Measurements from ENCODE around the gene COL4A2.

GRCh38 chr13:110549795-110550160 lies 242.7 kb downstream of the COL4A2 start:
- TF ChIP-seq CTCF (conservative IDR thresholded peaks at IDR 0.05; ENCODE audit: low read depth, low read length) (no peak), EZH2 (IDR thresholded peaks at IDR 0.05; ENCODE audit: low read length, unreplicated experiment) (no peak), EZH2phosphoT487 (IDR thresholded peaks at IDR 0.05; ENCODE audit: borderline replicate concordance, low read length) (no peak)
